Melanocyte of skin (primary cell): ENCODE measurements around the gene FFAR3. TPM values are rescaled to one million over a fixed set of nuclear protein-coding genes. Genes with fewer than 3 reads are reported as not detected.

Experiments used
- total RNA-seq, 2 donors: library from RNA; depleted of rRNA; stranded (reverse); fragments of >200 nt; gene quantifications; 2 replicates each; pipeline ENCODE4 v1.2.3, GENCODE V29; 2012

FFAR3 gene, protein sequence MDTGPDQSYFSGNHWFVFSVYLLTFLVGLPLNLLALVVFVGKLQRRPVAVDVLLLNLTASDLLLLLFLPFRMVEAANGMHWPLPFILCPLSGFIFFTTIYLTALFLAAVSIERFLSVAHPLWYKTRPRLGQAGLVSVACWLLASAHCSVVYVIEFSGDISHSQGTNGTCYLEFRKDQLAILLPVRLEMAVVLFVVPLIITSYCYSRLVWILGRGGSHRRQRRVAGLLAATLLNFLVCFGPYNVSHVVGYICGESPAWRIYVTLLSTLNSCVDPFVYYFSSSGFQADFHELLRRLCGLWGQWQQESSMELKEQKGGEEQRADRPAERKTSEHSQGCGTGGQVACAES
- not detected for total RNA-seq

DNA sequence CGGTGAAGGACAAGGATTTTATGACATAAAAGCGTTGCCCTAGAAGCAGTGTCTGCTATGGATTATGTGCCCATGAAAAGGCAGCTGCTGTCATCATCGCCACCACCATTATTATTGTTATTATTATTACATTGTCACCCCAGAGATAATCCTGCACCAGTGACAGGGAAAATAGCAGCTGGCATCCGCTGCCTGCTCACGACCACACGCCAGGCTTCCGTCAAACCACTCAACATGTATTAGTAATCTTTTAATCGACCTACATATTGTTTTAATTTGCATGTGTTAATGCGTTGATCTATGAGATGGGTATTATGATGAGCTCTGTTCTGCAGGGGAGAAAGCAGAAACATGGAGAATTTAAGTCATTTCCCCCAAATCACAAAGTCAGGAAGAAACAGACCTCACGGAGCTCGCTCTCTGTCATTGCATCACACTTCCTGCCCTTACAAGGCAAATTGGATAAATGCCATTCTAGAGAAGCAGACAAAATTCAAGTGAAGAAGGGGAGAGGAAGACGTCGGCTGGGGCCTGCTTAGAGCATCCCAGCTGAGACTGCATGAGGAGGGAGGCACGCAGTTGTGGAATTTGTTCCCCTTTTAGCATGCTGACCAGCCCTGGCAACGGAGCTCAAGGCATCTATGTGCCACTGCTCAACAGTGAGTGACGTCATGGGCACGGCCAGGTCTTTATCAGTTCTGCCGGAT, at the start of gene FFAR3:
Gene FFAR3 (plus strand): TSS at position 594 of the 707 bp plus-strand sequence. CDS start 431 bp downstream, outside the sequence.

DNA sequence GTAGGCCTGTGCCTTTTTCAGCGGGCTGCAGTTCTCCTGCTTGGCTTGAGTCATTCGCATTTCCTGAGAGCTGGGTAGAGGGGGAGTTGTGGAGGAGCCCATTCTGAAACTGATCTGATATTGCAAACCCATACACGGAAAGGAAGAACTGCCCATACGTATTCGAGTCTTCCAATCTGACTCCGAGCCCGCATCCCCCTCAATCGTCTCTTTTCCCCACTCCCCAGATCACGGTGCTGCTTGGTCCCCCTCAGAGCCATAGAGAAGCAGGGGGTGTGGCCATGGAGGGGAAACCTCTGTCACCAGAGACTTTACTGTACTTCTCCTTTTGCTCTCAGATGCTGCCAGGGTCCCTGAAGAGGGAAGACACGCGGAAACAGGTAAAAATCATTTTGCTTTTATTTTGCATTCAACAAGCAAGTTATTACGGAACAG, 29.4 kb upstream of the FFAR3 start, which contains the start of gene CD22:
Gene CD22 (plus strand): TSS at position 337 of the 435 bp plus-strand sequence. CDS start 2,854 bp downstream, outside the sequence.

DNA sequence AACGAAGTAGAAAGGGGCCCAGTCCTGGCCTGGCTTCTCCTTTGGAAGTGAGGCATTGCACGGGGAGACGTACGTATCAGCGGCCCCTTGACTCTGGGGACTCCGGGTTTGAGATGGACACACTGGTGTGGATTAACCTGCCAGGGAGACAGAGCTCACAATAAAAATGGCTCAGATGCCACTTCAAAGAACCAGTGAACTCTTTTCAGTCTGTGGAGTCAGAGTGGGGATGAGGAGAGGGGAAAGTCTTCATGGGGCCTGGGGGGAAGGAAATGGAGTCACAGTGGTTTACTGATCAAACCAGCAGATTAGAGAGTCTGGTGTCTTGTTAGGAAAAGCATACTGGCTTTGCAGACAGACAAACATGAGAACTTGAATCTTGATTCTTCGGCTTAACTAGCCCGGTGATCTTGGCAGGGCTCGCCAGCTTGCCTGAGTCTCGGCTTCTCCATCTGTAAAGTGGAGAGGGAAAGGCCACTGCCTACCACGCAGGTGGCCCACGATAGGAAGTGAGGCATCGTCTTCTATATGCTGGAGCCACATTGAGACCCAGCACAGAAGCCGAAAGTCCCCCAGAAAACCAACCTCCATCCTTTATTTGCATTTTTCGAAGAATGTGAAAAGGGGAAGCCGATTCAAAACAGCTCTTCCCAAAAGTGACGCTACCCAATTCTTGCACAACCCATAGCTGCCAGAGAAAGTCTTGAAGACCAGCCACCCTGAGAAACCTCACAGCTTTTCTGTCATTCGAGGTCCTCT, 10.9 kb upstream of the FFAR3 start, which contains the start of gene FFAR1:
Gene FFAR1 (plus strand): TSS at position 732 of the 759 bp plus-strand sequence. CDS start 3,650 bp downstream, outside the sequence.

DNA sequence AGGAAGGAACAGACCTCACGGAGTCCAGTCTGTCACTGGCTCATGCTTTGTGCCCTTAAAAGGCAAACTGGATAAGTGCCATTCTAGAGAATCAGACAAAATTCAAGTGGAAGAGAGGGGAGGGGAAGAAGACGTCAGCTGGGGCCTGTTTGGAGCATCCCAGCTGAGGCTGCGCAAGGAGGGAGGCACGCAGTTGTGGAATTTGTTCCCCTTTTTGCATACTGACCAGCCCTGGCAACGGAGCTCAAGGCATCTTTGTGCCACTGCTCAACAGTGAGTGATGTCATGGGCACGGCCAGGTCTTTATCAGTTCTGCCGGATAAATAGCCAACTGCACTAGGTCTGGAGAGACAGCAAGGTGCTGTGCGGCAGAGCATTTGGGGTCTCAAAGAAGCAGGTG, 12.5 kb downstream of the FFAR3 start, which contains the start of gene GPR42:
Gene GPR42 (plus strand): TSS at position 347 of the 400 bp plus-strand sequence. CDS start 292 bp downstream, outside the sequence.

Other genes starting within 250 kb of the FFAR3 start
- 1 to 10 TPM; 1.0 to 4.0 TPM for gene FXYD3, start 242.6 kb upstream of the FFAR3 start, total RNA-seq
- gene LGI4, start 223.4 kb upstream of the FFAR3 start, total RNA-seq = 1 to 10 TPM in 1 of 2 donors, under 1 TPM in 1; 0.33 to 1.4 TPM
- not detected for gene FXYD1, start 219.6 kb upstream of the FFAR3 start, total RNA-seq
- not detected for gene FXYD7, start 215.2 kb upstream of the FFAR3 start, total RNA-seq
- 10 to 100 TPM; 11.7 to 20.6 TPM for gene FXYD5, start 203.7 kb upstream of the FFAR3 start, total RNA-seq
- not detected for gene FAM187B, start 129.7 kb upstream of the FFAR3 start, total RNA-seq
- under 1 TPM; 0.34 to 0.67 TPM for gene LSR, start 109.5 kb upstream of the FFAR3 start, total RNA-seq
- 10 to 100 TPM; 69.9 to 82.6 TPM for gene USF2, start 89.5 kb upstream of the FFAR3 start, total RNA-seq
- under 1 TPM; under 0.01 TPM for gene HAMP, start 75.9 kb upstream of the FFAR3 start, total RNA-seq
- not detected for gene MAG, start 66.3 kb upstream of the FFAR3 start, total RNA-seq
- gene CD22, start 29.3 kb upstream of the FFAR3 start, total RNA-seq = under 1 TPM in 1 of 2 donors, not detected in 1; 0.33 TPM
- gene FFAR1, start 10.6 kb upstream of the FFAR3 start, total RNA-seq = not detected
- not detected for gene GPR42, start 12.6 kb downstream of the FFAR3 start, total RNA-seq
- under 1 TPM in 1 of 2 donors, not detected in 1; 0.69 TPM for gene FFAR2, start 89.8 kb downstream of the FFAR3 start, total RNA-seq
- gene KRTDAP, start 132.0 kb downstream of the FFAR3 start, total RNA-seq = not detected
- 1 to 10 TPM; 2.0 to 6.2 TPM for gene DMKN, start 155.2 kb downstream of the FFAR3 start, total RNA-seq
- gene SBSN, start 169.9 kb downstream of the FFAR3 start, total RNA-seq = under 1 TPM in 1 of 2 donors, not detected in 1; under 0.01 TPM
- 10 to 100 TPM in 1 of 2 donors, 1 to 10 TPM in 1; 5.9 to 10.3 TPM for gene GAPDHS, start 175.0 kb downstream of the FFAR3 start, total RNA-seq
- gene TMEM147, start 187.2 kb downstream of the FFAR3 start, total RNA-seq = 100 to 1,000 TPM; 118 to 126 TPM
- gene ATP4A, start 205.2 kb downstream of the FFAR3 start, total RNA-seq = not detected
- gene PMIS2, start 227.7 kb downstream of the FFAR3 start, total RNA-seq = not detected